Activated B cell treated with CpG ODN at 0.5 μM for 24 hours (primary cell): ENCODE results near the gene CRYL1. TPM values are rescaled to one million over a fixed set of nuclear protein-coding genes. Genes with fewer than 3 reads are reported as not detected.

ENCODE experiments used
- ATAC-seq: fragments of 200-7000 bp; cut with Tn5 transposase; one replicate; pipeline ENCODE4 v1.10.0; 2021; ENCODE audit warnings: low read depth, mild to moderate bottlenecking, moderate library complexity
- CTCF ChIA-PET: fragments of 350-600 bp; sonication (Branson Sonifier 250); formaldehyde crosslinking; loops from one replicate; lab custom pipeline; 2021; ENCODE audit warnings: antibody characterized with exemption; lab: Charles Lee
- POLR2A ChIA-PET: fragments of 350-600 bp; sonication (Branson Sonifier 250); formaldehyde crosslinking; loops from one replicate; lab custom pipeline; 2021; ENCODE audit warnings: antibody characterized with exemption; lab: Charles Lee
- DNase-seq: peaks from one replicate; pipeline ENCODE4 v3.0.0; 2022
- H3K27ac Mint-ChIP-seq: one replicate; pipeline ENCODE4 v1.8.0; 2020; ENCODE audit warnings: mixed read lengths
- H3K27me3 Mint-ChIP-seq: one replicate; pipeline ENCODE4 v1.8.0; 2021; ENCODE audit warnings: mixed read lengths
- H3K36me3 Mint-ChIP-seq: one replicate; pipeline ENCODE4 v1.8.0; 2021; ENCODE audit warnings: low read depth, mixed read lengths
- H3K4me1 Mint-ChIP-seq: one replicate; pipeline ENCODE4 v1.8.0; 2021; ENCODE audit warnings: mixed read lengths
- H3K4me3 Mint-ChIP-seq: one replicate; pipeline ENCODE4 v1.8.0; 2020; ENCODE audit warnings: mild to moderate bottlenecking, mixed read lengths
- H3K9me3 Mint-ChIP-seq: one replicate; pipeline ENCODE4 v1.8.0; 2020; ENCODE audit warnings: mixed read lengths
- intact Hi-C: fragments of 100-400 bp; cut with micrococcal nuclease; formaldehyde crosslinking; loops from one replicate; pipeline ENCODE4 v1.15.1; 2024
- total RNA-seq: library from RNA; stranded (reverse); gene quantifications from 2 replicates; pipeline ENCODE4 v1.2.3, GENCODE V29; 2022
- TF ChIP-seq, protein P1 (sequence below): fragments of 200-600 bp; IDR thresholded peaks from one replicate; pipeline ENCODE4 v1.8.0; 2022; ENCODE audit warnings: antibody characterized with exemption, mild to moderate bottlenecking

Gene CRYL1
- total RNA-seq, 1 donor from 2014 or later = 9.6 TPM

GRCh38 chr13:20354722-20355121 lies 170.9 kb downstream of the CRYL1 start:
- TF ChIP-seq, protein P1, sequence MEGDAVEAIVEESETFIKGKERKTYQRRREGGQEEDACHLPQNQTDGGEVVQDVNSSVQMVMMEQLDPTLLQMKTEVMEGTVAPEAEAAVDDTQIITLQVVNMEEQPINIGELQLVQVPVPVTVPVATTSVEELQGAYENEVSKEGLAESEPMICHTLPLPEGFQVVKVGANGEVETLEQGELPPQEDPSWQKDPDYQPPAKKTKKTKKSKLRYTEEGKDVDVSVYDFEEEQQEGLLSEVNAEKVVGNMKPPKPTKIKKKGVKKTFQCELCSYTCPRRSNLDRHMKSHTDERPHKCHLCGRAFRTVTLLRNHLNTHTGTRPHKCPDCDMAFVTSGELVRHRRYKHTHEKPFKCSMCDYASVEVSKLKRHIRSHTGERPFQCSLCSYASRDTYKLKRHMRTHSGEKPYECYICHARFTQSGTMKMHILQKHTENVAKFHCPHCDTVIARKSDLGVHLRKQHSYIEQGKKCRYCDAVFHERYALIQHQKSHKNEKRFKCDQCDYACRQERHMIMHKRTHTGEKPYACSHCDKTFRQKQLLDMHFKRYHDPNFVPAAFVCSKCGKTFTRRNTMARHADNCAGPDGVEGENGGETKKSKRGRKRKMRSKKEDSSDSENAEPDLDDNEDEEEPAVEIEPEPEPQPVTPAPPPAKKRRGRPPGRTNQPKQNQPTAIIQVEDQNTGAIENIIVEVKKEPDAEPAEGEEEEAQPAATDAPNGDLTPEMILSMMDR = no peak
- Mint-ChIP-seq H3K36me3 (no peaks in the 10 kb centered on the region), H3K4me1 (no peaks in the 10 kb centered on the region), H3K4me3 (no peak overlapping the region), H3K27me3 (no peaks in the 10 kb centered on the region), H3K27ac (no peak overlapping the region), H3K9me3 (no peaks in the 10 kb centered on the region)
- intact Hi-C loops = no loop called here
- POLR2A ChIA-PET = no interaction called here
- DNase-seq = no peak
- CTCF ChIA-PET = no interaction called here
- no peak for ATAC-seq

DNA sequence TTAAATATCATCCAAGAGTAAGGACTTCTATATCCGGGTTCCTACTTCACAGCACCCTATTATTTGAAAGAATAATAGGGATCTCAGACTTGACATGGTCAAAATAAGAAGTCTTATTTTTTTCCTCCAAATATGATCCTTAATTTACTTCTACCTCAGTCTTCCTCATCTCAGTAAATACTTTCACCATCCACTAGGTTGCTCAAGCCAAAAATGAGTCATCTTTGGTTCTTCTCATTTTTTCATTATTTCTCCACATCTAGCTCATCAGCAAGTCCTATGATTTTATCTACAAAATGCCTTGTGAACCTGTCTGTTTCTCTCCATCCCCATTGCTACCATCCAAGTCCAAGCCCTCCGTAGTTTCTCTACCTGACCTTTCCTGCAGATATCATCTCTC lies 171.7 kb downstream of the CRYL1 start:
- ATAC-seq = no peak
- POLR2A ChIA-PET = no interaction called here
- Mint-ChIP-seq H3K4me3 (no peak overlapping the region), H3K36me3 (no peaks in the 10 kb centered on the region), H3K27me3 (no peaks in the 10 kb centered on the region), H3K4me1 (no peaks in the 10 kb centered on the region), H3K27ac (no peak overlapping the region), H3K9me3 (no peaks in the 10 kb centered on the region)
- no peak for DNase-seq
- intact Hi-C loops = no loop called here
- TF ChIP-seq, protein P1 = no peak
- CTCF ChIA-PET = no interaction called here

Other genes starting within 250 kb of the CRYL1 start
- gene IFT88, start 41.3 kb upstream of the CRYL1 start, total RNA-seq = 16.4 and 17.3 TPM in 2 replicates
- gene IL17D, start 177.8 kb upstream of the CRYL1 start, total RNA-seq = not detected in 2 replicates
- 3.9 and 7.4 TPM in 2 replicates for gene EEF1AKMT1, start 248.1 kb upstream of the CRYL1 start, total RNA-seq